GM12801 (cell line): ENCODE measurements around the gene AIM2.

ENCODE experiments used
- CTCF ChIP-seq: IDR thresholded peaks from one replicate; pipeline ENCODE4 v1.5.1; 2011; ENCODE audit warnings: control low read depth; ENCODE audit not compliant: insufficient read length; ENCODE audit errors: extremely low read depth

AIM2 gene

GRCh38 chr1:159025043-159025442, 51.5 kb downstream of the AIM2 start:
- no peak for TF ChIP-seq CTCF

DNA sequence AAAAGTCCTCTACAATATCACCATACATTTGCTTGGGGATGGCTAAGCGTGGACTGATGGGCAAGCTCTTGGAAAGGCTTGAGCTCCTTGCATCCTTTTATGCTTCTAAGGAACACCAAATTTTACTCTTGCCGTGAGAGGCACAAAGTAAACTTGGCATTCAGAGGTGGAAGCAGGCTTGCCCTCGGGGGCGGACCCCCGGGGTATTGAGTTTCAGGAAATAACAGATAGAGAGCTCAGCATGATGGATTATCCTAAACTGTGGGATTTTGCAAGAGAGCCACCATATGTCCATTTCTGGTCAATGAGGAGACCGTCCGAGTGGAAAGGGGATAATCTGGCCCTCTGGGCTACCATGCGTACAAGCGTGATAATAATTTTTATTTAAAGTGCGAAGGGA, 52.8 kb downstream of the AIM2 start:
- no peak for TF ChIP-seq CTCF

DNA sequence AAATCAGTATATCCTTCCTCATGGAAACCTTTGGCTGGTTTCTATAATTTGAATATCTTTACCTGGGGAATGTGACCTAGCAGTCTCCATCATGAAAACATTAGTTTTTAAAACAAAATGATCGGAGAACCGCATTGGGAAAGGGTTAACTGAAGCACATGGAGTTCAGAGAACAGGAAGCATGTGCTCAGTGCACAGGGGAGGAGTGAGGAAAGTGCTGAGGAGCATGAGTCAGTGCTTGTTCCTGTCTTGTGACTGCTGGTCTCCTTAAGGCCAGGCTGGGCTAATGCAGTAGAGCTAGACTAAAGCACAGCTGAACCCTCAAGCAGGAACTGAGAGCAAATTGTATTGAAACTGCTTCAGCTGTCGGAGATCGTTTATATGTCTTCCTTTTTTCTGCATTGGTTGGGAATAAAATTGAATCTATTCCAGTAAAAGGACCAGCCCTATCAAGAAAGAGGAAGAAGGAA, 61.1 kb downstream of the AIM2 start:
- TF ChIP-seq CTCF: no peak

GRCh38 chr1:159014851-159015250, 61.7 kb downstream of the AIM2 start:
- no peak for TF ChIP-seq CTCF

DNA sequence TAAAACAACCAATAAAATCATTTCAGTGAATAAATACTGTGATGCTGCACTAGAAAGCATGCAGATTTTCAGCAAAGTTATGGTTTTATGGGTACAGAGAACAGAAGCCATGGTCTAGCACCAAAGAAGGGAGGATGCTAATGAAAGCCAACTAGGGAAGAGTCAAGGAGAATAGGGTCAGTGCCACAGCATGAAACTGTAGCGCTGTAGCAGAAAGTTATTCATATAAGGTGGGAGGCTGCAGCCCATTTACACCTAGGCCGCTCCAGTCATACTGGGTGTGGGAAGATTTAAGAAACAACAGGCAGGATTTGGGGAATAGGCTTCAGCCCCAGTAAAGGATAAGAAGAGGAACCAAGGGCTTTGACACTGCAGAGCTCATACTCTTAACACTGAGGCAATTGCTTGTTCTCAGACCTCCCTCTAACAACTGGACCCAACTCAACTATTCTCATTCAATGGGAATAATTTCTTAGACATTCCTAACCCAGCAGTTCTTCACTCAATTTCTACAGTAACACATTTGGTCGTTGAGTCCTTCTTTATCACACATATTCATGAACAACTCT, 62.5 kb downstream of the AIM2 start:
- TF ChIP-seq CTCF: no peak

DNA sequence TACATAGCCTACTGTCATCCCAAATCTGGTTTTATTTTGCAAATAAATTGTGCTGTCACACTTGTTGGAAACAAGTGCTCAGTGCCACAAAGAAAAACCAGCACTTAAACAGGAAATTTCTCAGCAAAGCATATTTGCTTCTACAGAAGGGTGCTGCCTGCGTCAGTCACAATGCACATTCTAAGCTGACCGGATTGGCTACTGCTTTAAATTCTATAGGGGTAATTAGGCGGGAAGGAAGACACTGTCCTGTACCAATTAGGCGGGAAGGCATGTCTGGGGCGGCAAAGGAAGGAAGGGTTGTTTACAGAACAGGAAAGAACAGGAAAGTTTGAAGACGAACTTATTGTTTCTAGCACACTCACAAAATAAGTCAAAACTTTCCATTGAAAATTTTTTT, 64.1 kb downstream of the AIM2 start:
- TF ChIP-seq CTCF: no peak
